Stomach (tissue), 9 donors: ENCODE measurements around the gene SIX5. TPM values are rescaled to one million over a fixed set of nuclear protein-coding genes. Genes with fewer than 3 reads are reported as not detected.

Source experiments
- DNase-seq, 2 donors: peaks; one replicate each; pipeline versions ENCODE4 v3.0.0 to v3.0.0-alpha.2; 2013 to 2019
- H3K27ac ChIP-seq, 5 donors: fragments of 200-600 bp in 4 of 5; sonication (generic) in 4 of 5; one replicate each; pipeline ENCODE4 v1.5.1; 2013 to 2019; ENCODE audit warnings: mild to moderate bottlenecking in 1 of 5, moderate library complexity in 1 of 5
- H3K27me3 ChIP-seq, 3 donors: fragments of 200-600 bp; sonication (generic); one replicate each; pipeline ENCODE4 v1.5.1; 2017 to 2019; ENCODE audit warnings: mixed run types in 1 of 3
- H3K36me3 ChIP-seq, 4 donors: fragments of 200-600 bp; sonication (generic); 1 replicate in 3 of 4; 2 replicates in 1 of 4; pipeline ENCODE4 v1.5.1; 2016 to 2019
- H3K4me1 ChIP-seq, 4 donors: fragments of 200-600 bp; sonication (generic); one replicate each; pipeline ENCODE4 v1.5.1; 2016 to 2019
- H3K4me3 ChIP-seq, 4 donors: fragments of 200-600 bp; sonication (generic) in 3 of 4; one replicate each; pipeline ENCODE4 v1.5.1; 2016 to 2019; ENCODE audit warnings: mild to moderate bottlenecking in 1 of 4
- H3K9me3 ChIP-seq, 4 donors: fragments of 200-600 bp; sonication (generic); one replicate each; pipeline ENCODE4 v1.5.1; 2016 to 2019
- CTCF ChIP-seq, 7 experiments: fragments of 450-650 bp in 4 of 7; fragments of 200-600 bp in 3 of 7; sonication (generic) in 3 of 7; IDR thresholded peaks; one replicate each; pipeline ENCODE4 v1.5.1; 2016 to 2019; ENCODE audit warnings: antibody characterized with exemption in 7 of 7, control low read depth in 2 of 7, mild to moderate bottlenecking in 1 of 7
- EP300 ChIP-seq: sonication (generic); formaldehyde crosslinking; IDR thresholded peaks from one replicate; pipeline ENCODE4 v1.6.1; 2017; ENCODE audit warnings: antibody characterized with exemption
- POLR2A ChIP-seq, 4 donors: fragments of 450-650 bp; IDR thresholded peaks; one replicate each; pipeline ENCODE4 v1.6.1; 2016; ENCODE audit warnings: antibody characterized with exemption in 4 of 4, control low read depth in 2 of 4, mild to moderate bottlenecking in 1 of 4, moderate library complexity in 1 of 4
- POLR2AphosphoS5 ChIP-seq, 3 donors: sonication (generic); formaldehyde crosslinking; IDR thresholded peaks; one replicate each; pipeline ENCODE4 v1.6.1; 2016; ENCODE audit warnings: antibody characterized with exemption in 3 of 3
- WGBS, 5 donors: extraction: QIAGEN DNeasy Blood & Tissue Kit in 3 of 5; methylation state at CpG; one replicate each; pipeline versions ENCODE4 v1.1.5 to v1.1.7; 2013 to 2018; 5-methylcytosine and 5-hydroxymethylcytosine counted together
- intact Hi-C: fragments of 100-400 bp; cut with DNase I; formaldehyde crosslinking; loops from one replicate; pipeline ENCODE4 v1.15.1; 2023; ENCODE audit warnings: low total_unique reads
- polyA plus RNA-seq, 3 donors: library from polyadenylated mRNA; stranded (reverse); fragments of 200-250 nt; gene quantifications; one replicate each; pipeline ENCODE4 v1.2.3, GENCODE V29; 2013
- total RNA-seq, 5 donors: library from RNA; depleted of rRNA; stranded (reverse); fragments of >200 nt; gene quantifications; one replicate each; pipeline versions ENCODE4 v1.1.0 to v1.2.3, GENCODE V29; 2014 to 2016
- donor health status: healthy with polysubstance abuse.
- donor health status: Bipolar disorder and iron deficiency.
- donor health status: healthy.

The SIX5 gene
- total and polyA plus RNA-seq, 8 donors, result 4.0 to 39.1 (median 19.9) TPM

GRCh38 chr19:45792470-45793177, 23.6 kb upstream of the SIX5 start, which contains the start of gene DMWD:
DMWD (minus strand) TSS chr19:45792845; CDS start chr19:45792756, 89 bp downstream.
- intact Hi-C loops, result no loop called here

GRCh38 chr19:45791744-45792469, 22.9 kb upstream of the SIX5 start:
- Histone ChIP-seq H3K36me3 (peaks cover 34 to 41% (median 40%) of the 10 kb centered on the region in 4 donors), H3K4me3 (peak overlapping the region; percentile 74 to 83 (median 77)), H3K27me3 (peaks cover 0 to 34% (median 0%) of the 10 kb centered on the region in 3 donors), H3K9me3 (no peaks in the 10 kb centered on the region), H3K27ac (peak overlapping the region; percentile 62 to 93 (median 84)), H3K4me1 (peaks cover 17 to 30% (median 22%) of the 10 kb centered on the region in 4 donors)
- no peak for TF ChIP-seq POLR2AphosphoS5 (IDR thresholded peaks at IDR 0.05)
- TF ChIP-seq EP300, result no peak
- no peak for TF ChIP-seq CTCF (IDR thresholded peaks at IDR 0.05)
- TF ChIP-seq POLR2A (IDR thresholded peaks at IDR 0.05), result no peak
- DNase-seq, result no peak
- WGBS, 5 donors, result 7 to 8% (median 7%) methylated on average over 22 to 31 of the region's 31 CpGs
- intact Hi-C loops, result no loop called here

More at GRCh38 chr19:45792470-45793177, 23.6 kb upstream of the SIX5 start, which contains the start of gene DMWD:
- TF ChIP-seq POLR2A (IDR thresholded peaks at IDR 0.05) (no peak), EP300 (no peak), CTCF (IDR thresholded peaks at IDR 0.05) (no peak), POLR2AphosphoS5 (IDR thresholded peaks at IDR 0.05) (peak in 2 of 3 donors; percentile 19 to 76)
- peak; percentile 100 for DNase-seq
- Histone ChIP-seq H3K27ac (peak within 1 kb of the TSS; percentile 62 to 93 (median 84)), H3K36me3 (peaks cover 29 to 34% (median 33%) of the 10 kb centered on the region in 4 donors), H3K4me1 (peaks cover 17 to 30% (median 22%) of the 10 kb centered on the region in 4 donors), H3K4me3 (peak within 1 kb of the TSS; percentile 74 to 83 (median 77)), H3K27me3 (peaks cover 0 to 33% (median 0%) of the 10 kb centered on the region in 3 donors), H3K9me3 (no peaks in the 10 kb centered on the region)
- WGBS, 5 donors, result 0 to 1% (median 1%) methylated on average over 35 to 86 of the region's 86 CpGs

GRCh38 chr19:45790942-45791341, 21.9 kb upstream of the SIX5 start:
- intact Hi-C loops, result no loop called here
- Histone ChIP-seq H3K36me3 (peaks cover 43 to 50% (median 49%) of the 10 kb centered on the region in 4 donors), H3K4me1 (peaks cover 17 to 33% (median 23%) of the 10 kb centered on the region in 4 donors), H3K27ac (peak overlapping the region in 1 of 5 donors; percentile 86), H3K9me3 (no peaks in the 10 kb centered on the region), H3K27me3 (peaks cover 0 to 34% (median 0%) of the 10 kb centered on the region in 3 donors), H3K4me3 (peak overlapping the region in 1 of 4 donors; percentile 83)
- 66 to 87% (median 84%) methylated on average over 8 of the region's 8 CpGs for WGBS, 5 donors
- TF ChIP-seq POLR2AphosphoS5 (IDR thresholded peaks at IDR 0.05) (peak in 1 of 3 donors; percentile 19), CTCF (IDR thresholded peaks at IDR 0.05) (no peak)
- peak in 1 of 2 donors; percentile 37 for DNase-seq

GRCh38 chr19:45789035-45789786, 20.2 kb upstream of the SIX5 start:
- DNase-seq, result no peak
- Histone ChIP-seq H3K9me3 (no peaks in the 10 kb centered on the region), H3K36me3 (peaks cover 54 to 59% (median 58%) of the 10 kb centered on the region in 4 donors), H3K27ac (no peak overlapping the region), H3K4me1 (peaks cover 23 to 49% (median 35%) of the 10 kb centered on the region in 4 donors), H3K27me3 (peaks cover 0 to 33% (median 0%) of the 10 kb centered on the region in 3 donors), H3K4me3 (no peak overlapping the region)
- intact Hi-C loops, result no loop called here
- TF ChIP-seq POLR2A (IDR thresholded peaks at IDR 0.05) (no peak), CTCF (IDR thresholded peaks at IDR 0.05) (no peak), POLR2AphosphoS5 (IDR thresholded peaks at IDR 0.05) (no peak), EP300 (no peak)
- WGBS, 5 donors, result 89 to 94% (median 93%) methylated on average over 15 of the region's 15 CpGs
